GM18499 (cell line): ENCODE results near the gene NEB.

ENCODE experiments used
- ATAC-seq: cut with Tn5 transposase; IDR thresholded peaks from one replicate; pipeline ENCODE4 v1.9.1; 2021; ENCODE audit warnings: moderate number of reproducible peaks; ENCODE audit not compliant: insufficient read depth, unreplicated experiment

The NEB gene

GRCh38 chr2:151506170-151506569, 228.1 kb downstream of the NEB start:
- no peak for ATAC-seq

DNA sequence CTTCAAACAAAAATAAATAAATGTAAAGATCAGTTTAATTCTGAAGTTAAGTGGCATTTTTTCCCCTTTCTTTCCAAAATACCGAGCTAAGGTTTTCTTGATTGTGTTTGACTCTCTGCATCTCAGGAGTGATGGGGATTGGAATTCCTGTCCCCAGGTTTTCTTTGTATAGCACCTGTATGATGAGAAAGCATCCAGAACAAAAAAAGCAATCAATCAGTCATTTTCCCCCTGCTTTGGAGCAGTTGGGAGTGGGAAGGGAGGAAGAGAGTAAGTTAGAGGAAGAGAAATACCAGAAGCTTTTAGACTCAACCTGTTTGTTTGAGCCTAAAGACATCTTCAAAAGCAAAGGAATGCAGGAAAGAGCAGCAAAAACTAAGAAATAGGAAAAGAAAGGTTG, 236.1 kb downstream of the NEB start:
- ATAC-seq, result no peak

GRCh38 chr2:151491496-151491895, 242.8 kb downstream of the NEB start:
- no peak for ATAC-seq

DNA sequence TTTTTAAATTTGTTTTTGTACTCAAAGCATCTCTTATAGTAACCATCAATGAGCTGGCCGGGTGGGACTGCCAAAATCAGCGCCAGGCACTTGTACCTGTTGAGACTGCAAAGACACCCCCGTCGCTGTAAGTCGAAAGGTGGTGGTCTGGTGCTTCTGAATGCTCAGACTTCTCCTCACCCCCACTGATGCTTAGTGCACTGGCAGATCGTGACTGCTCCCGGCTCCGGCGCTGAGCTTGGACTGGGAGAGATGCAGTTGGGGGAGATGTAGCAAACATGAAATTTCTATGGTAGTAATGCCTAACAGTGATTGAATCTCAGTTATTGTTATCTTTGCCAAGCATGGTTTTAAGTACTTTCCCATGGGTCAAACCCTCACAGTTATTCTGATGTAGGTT, 244.0 kb downstream of the NEB start:
- ATAC-seq, result no peak

GRCh38 chr2:151486053-151486452, 248.2 kb downstream of the NEB start:
- no peak for ATAC-seq

DNA sequence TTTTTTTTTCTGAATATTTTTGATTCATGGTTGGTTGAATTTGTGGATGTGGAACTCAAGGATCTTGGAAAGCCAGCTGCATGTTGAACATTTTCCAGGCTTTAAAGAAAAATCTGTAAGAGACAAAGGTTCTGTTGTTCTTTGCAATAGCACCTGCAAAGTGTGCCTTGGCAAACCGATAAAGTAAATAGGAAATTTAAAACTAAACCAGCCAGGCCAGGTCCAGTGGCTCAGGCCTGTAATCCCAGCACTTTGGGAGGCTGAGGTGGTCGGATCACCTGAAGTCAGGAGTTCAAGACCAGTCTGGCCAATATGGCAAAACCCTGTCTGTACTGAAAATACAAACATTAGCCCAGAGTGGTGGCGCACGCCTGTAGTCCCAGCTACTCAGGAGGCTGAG, 250.2 kb downstream of the NEB start:
- ATAC-seq, result no peak

DNA sequence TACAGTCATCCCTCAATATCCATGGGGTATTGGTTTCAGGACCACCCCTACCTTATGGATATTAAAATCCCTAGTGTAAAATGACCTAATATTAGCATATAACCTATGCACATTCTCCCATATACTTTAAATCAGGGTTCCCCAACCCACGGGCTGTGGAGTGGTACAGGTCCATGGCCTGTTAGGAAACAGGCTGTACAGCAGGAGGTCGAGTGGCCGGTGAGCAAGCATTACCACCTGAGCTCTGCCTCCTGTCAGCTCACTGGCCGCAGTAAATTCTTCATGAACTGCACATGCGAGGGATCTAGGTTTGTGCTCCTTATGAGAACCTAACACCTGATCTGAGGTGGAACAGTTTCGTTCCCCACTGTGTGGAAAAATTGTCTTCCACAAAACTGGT, 250.7 kb downstream of the NEB start:
- no peak for ATAC-seq

GRCh38 chr2:151482171-151482725, 252.0 kb downstream of the NEB start:
- no peak for ATAC-seq

DNA sequence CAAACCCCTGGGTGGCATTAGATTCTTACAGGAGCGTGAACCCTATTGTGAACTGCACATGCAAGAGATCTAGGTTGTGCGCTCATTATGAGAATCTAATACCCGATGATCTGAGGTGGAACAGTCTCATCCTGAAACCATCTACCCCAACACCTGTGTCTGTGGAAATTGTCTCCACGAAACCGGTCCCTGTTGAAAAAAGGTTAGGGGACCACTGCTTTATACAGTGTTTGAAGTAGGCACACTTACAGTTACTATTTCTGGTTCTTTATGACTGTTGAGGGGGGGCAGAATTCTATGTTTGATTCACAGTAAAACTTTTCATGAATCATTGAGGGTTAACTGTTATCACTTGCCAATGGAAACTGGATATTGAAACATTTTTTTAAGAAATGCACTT, 252.5 kb downstream of the NEB start:
- no peak for ATAC-seq

DNA sequence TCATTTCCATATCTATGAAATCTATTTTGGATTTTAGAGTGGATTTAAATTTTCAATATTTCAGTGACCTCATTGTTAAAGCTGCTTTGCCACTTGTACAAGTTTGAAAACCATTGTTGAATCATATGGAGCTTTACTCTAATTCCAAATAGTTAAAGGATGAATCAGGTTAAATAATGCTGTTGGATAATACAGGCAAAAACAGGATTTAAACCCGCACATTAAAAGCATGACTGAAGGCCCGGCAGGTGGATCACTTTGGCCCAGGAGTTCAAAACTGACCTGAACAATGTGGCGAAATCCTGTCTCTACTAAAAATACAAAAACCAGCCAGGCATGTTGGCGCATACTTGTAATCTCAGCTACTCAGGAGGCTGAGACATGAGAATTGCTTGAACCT, 256.3 kb downstream of the NEB start:
- no peak for ATAC-seq

DNA sequence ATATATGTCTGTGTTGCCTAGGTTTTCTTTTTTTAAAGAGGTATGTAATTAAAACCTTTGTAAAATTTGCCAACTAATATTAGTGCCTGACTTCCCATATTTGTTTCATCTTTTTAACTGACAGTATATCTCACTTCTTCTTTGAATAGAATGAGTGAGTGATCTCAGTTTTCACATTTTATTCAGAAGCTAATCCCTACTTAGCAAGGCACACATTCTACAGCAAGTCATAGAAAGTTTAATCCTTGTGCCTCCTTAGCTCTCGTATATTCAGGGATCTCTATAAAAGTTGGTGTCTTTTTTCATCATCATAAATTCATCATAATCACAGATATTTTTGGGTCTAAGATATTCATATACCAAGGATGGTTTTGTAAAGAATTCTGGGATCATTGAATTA, 258.0 kb downstream of the NEB start:
- ATAC-seq, result no peak

- ATAC-seq, result no peak
Observed at GRCh38 chr2:151475071-151475470, 259.2 kb downstream of the NEB start.

GRCh38 chr2:151472966-151473365, 261.3 kb downstream of the NEB start:
- ATAC-seq, result no peak

- no peak for ATAC-seq
Observed at GRCh38 chr2:151470556-151470955, 263.7 kb downstream of the NEB start.

DNA sequence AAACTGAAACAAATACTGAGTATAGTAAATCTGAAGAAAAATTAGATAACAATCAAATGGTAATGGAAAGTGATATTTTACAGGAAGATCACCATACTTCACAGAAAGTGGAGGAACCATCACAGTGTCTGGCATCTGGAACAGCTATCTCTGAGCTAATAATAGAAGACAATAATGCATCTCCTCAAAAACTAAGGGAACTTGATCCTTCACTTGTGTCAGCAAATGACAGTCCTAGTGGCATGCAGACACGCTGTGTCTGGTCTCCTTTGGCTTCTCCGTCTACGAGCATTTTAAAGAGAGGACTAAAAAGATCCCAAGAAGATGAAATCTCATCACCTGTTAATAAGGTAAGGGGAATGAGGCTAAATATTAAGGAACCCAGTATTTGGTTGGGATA, 268.5 kb downstream of the NEB start:
- ATAC-seq, result no peak

DNA sequence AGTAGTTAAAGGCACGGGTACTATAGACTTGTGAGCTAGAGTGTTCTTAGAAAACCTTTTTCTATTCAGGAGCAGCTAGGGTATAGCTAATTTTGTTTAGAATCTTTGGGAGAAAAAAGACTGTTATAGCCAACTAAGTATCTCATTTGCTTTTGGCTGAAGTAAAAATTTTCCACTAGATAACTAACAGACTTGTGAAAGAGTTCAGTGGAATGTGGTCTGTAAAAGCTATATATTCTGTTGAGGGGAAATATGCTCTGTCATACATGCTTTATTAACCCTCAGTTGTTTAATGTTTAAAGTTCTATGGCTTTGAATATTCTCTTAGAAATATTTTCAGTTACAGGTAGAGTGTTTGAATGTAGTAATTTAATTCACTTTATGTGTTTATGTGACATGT, 274.9 kb downstream of the NEB start:
- ATAC-seq, result no peak

GRCh38 chr2:151439127-151439526, 295.1 kb downstream of the NEB start:
- ATAC-seq, result no peak

- ATAC-seq, result no peak
Observed at GRCh38 chr2:151438506-151438905, 295.8 kb downstream of the NEB start.

- ATAC-seq, result no peak
Observed at GRCh38 chr2:151437630-151438029, 296.6 kb downstream of the NEB start.
